A549 (cell line): ENCODE results near the gene FKBP2.

ENCODE experiments used
- BHLHE40 ChIP-seq: IDR thresholded peaks from 2 replicates; pipeline ENCODE4 v1.6.1; 2012; ENCODE audit warnings: low read depth, low read length, inconsistent platforms
- CBX2 ChIP-seq: fragments of 200-600 bp; sonication (generic); IDR thresholded peaks from 2 replicates; pipeline ENCODE4 v1.6.1; 2016; ENCODE audit warnings: low read depth, mild to moderate bottlenecking, borderline replicate concordance
- JUNB ChIP-seq: fragments of >200 bp; sonication (Bioruptor Twin); formaldehyde crosslinking; IDR thresholded peaks from 2 replicates; pipeline ENCODE4 v1.6.1; 2016
- PHF8 ChIP-seq: fragments of 200-600 bp; sonication (generic); IDR thresholded peaks from 2 replicates; pipeline ENCODE4 v1.6.1; 2016; ENCODE audit warnings: low read depth, mild to moderate bottlenecking, antibody characterized with exemption, moderate library complexity, borderline replicate concordance
- POLR2A ChIP-seq: IDR thresholded peaks from 2 replicates; pipeline ENCODE4 v1.6.1; 2012; ENCODE audit warnings: mild to moderate bottlenecking, low read length
- TF ChIP-seq, protein P1 (sequence below): fragments of >200 bp; sonication (Bioruptor Twin); formaldehyde crosslinking; IDR thresholded peaks from 3 replicates; pipeline ENCODE4 v1.5.1; 2016

DNA sequence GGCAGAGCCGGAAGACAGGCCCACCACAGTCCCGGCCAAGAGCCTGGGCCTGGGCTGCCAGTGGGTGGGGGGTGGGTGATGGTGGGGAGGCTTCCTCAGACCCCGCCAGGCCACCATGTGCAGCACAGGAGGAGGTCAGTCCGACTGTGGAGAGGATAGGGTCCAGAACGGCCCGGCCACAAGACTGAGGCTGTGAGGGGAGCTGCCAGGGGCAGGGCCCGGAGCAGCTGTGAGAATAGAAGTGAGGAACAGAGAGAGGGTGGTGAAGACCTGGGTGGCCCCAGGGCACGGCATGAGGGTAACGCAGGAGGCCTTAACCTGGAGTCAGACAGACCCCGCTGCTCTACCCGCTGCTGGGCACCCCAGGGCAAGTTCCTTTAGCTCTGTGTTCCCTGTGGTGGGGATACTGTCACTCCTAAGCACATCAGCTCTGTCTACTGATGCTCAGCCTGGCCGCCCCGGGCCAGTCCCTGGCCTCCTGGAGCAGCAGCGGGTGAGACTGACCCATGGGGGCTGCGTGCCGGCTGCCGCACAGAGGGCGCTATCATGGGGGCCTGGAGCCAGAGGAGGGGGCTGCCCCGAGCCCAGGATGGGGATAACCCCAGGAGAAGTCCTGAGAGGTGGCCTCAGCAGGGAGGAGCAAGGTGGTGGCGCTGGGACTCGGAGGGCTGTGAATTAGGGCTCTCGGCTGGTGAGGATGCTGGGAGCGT, 32.7 kb upstream of the FKBP2 start:
- TF ChIP-seq CBX2 (no peak), JUNB (no peak), POLR2A (no peak), PHF8 (no peak), BHLHE40 (no peak)
- TF ChIP-seq, protein P1, sequence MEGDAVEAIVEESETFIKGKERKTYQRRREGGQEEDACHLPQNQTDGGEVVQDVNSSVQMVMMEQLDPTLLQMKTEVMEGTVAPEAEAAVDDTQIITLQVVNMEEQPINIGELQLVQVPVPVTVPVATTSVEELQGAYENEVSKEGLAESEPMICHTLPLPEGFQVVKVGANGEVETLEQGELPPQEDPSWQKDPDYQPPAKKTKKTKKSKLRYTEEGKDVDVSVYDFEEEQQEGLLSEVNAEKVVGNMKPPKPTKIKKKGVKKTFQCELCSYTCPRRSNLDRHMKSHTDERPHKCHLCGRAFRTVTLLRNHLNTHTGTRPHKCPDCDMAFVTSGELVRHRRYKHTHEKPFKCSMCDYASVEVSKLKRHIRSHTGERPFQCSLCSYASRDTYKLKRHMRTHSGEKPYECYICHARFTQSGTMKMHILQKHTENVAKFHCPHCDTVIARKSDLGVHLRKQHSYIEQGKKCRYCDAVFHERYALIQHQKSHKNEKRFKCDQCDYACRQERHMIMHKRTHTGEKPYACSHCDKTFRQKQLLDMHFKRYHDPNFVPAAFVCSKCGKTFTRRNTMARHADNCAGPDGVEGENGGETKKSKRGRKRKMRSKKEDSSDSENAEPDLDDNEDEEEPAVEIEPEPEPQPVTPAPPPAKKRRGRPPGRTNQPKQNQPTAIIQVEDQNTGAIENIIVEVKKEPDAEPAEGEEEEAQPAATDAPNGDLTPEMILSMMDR = no peak
